ENCODE data around the gene ALPP.
"Not testable (repeated sequence)": the region's sequence is repeated elsewhere in the genome, so short reads cannot be mapped to it uniquely, and the experiment has no call there.

Gene ALPP

DNA sequence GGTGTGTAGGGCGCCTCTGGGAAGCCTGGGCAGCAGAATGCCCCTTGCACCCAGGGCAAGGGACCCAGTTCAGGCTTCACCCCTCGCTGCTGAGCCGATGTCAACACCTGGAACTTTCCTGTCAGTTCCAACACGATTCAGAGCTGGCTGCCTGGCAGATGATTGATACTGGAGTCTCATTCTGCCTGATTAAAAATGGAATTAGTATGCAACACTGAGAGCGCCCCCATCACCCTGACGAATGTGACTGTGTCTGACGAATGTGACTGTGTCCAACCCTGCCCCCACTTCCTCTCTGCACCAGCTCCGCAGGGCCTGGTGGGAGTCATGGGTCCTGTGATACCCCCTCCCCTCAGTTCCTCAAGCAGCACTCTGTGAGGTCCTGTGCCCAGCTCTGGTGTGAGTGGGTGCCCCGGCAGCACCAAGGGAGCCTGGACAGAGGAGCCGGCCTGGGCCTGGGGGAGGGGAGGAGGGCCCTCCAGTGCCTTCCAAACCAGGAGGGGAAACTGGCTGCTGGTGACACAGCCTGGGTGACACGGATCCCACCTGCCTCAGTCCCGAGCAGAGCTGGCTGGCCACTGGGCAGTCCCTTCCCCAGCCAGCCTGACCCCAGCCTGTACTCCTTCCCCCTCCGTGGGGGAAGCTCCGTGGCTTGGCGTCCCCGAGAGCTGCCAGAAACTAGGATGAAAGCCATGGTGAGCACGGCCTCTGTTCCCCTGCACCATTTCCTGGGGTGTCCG lies 41.4 kb upstream of the ALPP start:
- TF ChIP-seq, protein P1, sequence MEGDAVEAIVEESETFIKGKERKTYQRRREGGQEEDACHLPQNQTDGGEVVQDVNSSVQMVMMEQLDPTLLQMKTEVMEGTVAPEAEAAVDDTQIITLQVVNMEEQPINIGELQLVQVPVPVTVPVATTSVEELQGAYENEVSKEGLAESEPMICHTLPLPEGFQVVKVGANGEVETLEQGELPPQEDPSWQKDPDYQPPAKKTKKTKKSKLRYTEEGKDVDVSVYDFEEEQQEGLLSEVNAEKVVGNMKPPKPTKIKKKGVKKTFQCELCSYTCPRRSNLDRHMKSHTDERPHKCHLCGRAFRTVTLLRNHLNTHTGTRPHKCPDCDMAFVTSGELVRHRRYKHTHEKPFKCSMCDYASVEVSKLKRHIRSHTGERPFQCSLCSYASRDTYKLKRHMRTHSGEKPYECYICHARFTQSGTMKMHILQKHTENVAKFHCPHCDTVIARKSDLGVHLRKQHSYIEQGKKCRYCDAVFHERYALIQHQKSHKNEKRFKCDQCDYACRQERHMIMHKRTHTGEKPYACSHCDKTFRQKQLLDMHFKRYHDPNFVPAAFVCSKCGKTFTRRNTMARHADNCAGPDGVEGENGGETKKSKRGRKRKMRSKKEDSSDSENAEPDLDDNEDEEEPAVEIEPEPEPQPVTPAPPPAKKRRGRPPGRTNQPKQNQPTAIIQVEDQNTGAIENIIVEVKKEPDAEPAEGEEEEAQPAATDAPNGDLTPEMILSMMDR (IDR thresholded peaks at IDR 0.05): no peak
- no peak for DNase-seq
- no peaks in the 10 kb centered on the region for H3K9me3 Mint-ChIP-seq
- H3K36me3 Mint-ChIP-seq (ENCODE audit: low read depth): peaks cover 10% of the 10 kb centered on the region
- H3K27ac Mint-ChIP-seq: no peak overlapping the region
- H3K4me3 Mint-ChIP-seq: no peak overlapping the region
- H3K27me3 Mint-ChIP-seq (ENCODE audit: low read depth, poor library complexity): peaks cover 4% of the 10 kb centered on the region
- peaks cover 4% of the 10 kb centered on the region for H3K4me1 Mint-ChIP-seq

- DNase-seq; H3K4me1 Mint-ChIP-seq; H3K4me3 Mint-ChIP-seq; H3K9me3 Mint-ChIP-seq; H3K27me3 Mint-ChIP-seq (ENCODE audit: low read depth, poor library complexity): not testable (repeated sequence)
- peak overlapping the region; percentile 54 for H3K27ac Mint-ChIP-seq
- H3K36me3 Mint-ChIP-seq (ENCODE audit: low read depth): peaks cover 10% of the 10 kb centered on the region
Measured at GRCh38 chr2:232338094-232338758, 40.3 kb upstream of the ALPP start.

DNA sequence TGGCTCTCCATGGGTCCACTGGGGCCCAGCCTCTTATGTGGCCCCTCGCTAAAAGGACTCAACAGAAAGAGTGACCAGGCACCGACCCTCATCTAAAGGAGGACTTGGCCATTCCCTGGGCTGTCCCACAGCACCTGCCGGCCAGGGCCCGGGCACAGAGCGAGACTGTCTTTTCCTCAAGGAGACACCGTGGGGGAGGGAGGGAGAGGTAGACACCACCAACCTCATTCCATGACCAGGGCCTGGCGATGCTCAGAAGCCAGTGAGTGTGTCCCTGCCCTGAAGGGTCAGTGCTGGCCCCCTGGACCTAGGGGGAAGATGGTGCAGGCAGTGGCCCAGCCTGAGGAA lies 39.8 kb upstream of the ALPP start:
- Mint-ChIP-seq H3K27ac (peak overlapping the region; percentile 78), H3K4me3 (no peak overlapping the region), H3K9me3 (no peaks in the 10 kb centered on the region), H3K27me3 (ENCODE audit: low read depth, poor library complexity) (no peaks in the 10 kb centered on the region), H3K4me1 (no peaks in the 10 kb centered on the region), H3K36me3 (ENCODE audit: low read depth) (peaks cover 10% of the 10 kb centered on the region)
- TF ChIP-seq, protein P1 (IDR thresholded peaks at IDR 0.05): no peak
- DNase-seq: no peak

DNA sequence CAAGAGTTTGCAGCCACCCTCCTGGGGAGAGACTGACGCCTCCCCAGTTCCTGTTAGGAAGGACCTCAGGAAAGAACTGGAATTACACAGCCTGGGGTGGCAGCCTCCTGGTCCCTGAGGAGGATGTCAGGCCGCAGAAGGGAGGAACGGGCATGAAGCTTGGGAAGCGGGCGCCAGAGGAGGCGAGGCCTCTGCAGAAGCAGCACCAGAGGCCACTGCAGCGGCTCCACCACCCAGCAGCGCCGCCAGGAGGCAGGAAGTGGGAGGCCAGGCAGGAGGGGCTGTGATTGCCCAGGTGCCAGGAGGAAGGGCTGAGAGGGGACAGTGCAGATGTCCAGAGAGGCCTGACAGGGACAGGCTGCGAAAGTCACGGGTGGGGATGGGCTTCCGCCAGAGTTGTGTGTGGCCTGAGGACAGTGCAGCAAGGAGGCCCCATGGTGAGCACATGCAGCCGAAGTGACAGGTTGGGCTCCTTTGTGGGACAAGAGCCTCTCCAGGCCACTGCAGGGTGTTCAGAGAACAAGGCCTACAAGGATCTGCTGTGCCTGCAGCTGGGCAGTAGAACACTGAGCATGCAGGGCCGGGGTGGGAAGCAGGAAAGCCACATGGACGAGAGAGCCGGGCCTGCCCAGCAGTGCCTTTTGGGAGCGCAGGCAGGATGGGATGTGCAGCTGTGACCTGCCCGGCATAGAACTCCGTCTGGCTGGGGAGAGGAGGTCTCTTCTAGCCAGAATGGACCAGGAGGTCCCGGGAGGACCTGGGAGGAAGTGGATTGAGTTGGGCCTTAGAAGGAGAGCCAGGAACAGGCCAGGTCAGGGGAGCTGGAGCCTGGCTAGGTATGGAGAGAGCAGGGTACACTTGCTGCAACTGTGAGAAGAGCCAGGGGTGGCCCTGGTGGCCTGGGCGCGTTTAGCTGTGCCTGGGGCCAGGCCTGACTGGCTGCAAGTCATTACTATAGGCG lies 39.1 kb upstream of the ALPP start:
- no peak overlapping the region for H3K4me3 Mint-ChIP-seq
- peak; percentile 0 for DNase-seq
- H3K27ac Mint-ChIP-seq: peak overlapping the region; percentile 78
- H3K9me3 Mint-ChIP-seq: no peaks in the 10 kb centered on the region
- H3K4me1 Mint-ChIP-seq: no peaks in the 10 kb centered on the region
- TF ChIP-seq, protein P1 (IDR thresholded peaks at IDR 0.05): no peak
- H3K36me3 Mint-ChIP-seq (ENCODE audit: low read depth): peaks cover 10% of the 10 kb centered on the region
- peaks cover 2% of the 10 kb centered on the region for H3K27me3 Mint-ChIP-seq (ENCODE audit: low read depth, poor library complexity)

GRCh38 chr2:232340171-232340935 lies 38.2 kb upstream of the ALPP start:
- no peaks in the 10 kb centered on the region for H3K9me3 Mint-ChIP-seq
- H3K27me3 Mint-ChIP-seq (ENCODE audit: low read depth, poor library complexity): peaks cover 2% of the 10 kb centered on the region
- H3K36me3 Mint-ChIP-seq (ENCODE audit: low read depth): peaks cover 10% of the 10 kb centered on the region
- TF ChIP-seq, protein P1 (IDR thresholded peaks at IDR 0.05): no peak
- no peak overlapping the region for H3K27ac Mint-ChIP-seq
- DNase-seq: no peak
- H3K4me1 Mint-ChIP-seq: no peaks in the 10 kb centered on the region
- H3K4me3 Mint-ChIP-seq: no peak overlapping the region

Data from nephron progenitor cell (in vitro differentiated cells).